Nephron (organoid): ENCODE results near the gene MGMT.
A peak's percentile ranks its signal among the peaks of the same experiment; 100 is the strongest.

Experiments
- H3K27ac Mint-ChIP-seq, 3 experiments: 2 replicates each; pipeline ENCODE4 v1.8.0; 2020; ENCODE audit warnings: mixed read lengths in 3 of 3, mild to moderate bottlenecking in 2 of 3, moderate library complexity in 1 of 3
- H3K27me3 Mint-ChIP-seq: 2 replicates; pipeline ENCODE4 v1.8.0; 2021; ENCODE audit warnings: low read depth, mild to moderate bottlenecking, moderate library complexity, mixed read lengths
- H3K36me3 Mint-ChIP-seq: 2 replicates; pipeline ENCODE4 v1.8.0; 2020; ENCODE audit warnings: low read depth, mixed read lengths
- H3K4me1 Mint-ChIP-seq: 2 replicates; pipeline ENCODE4 v1.8.0; 2020; ENCODE audit warnings: mixed read lengths
- H3K4me3 Mint-ChIP-seq, 3 experiments: 2 replicates each; pipeline ENCODE4 v1.8.0; 2020; ENCODE audit warnings: mild to moderate bottlenecking in 3 of 3, mixed read lengths in 3 of 3, moderate library complexity in 2 of 3
- H3K9me3 Mint-ChIP-seq: 2 replicates; pipeline ENCODE4 v1.8.0; 2020; ENCODE audit warnings: mixed read lengths
- TF ChIP-seq, protein P1 (sequence below), 3 experiments: fragments of 200-600 bp; sonication (generic); IDR thresholded peaks; one replicate each; pipeline ENCODE4 v1.5.0; 2021; ENCODE audit warnings: antibody characterized with exemption in 3 of 3; ENCODE audit not compliant: unreplicated experiment in 3 of 3

MGMT gene

DNA sequence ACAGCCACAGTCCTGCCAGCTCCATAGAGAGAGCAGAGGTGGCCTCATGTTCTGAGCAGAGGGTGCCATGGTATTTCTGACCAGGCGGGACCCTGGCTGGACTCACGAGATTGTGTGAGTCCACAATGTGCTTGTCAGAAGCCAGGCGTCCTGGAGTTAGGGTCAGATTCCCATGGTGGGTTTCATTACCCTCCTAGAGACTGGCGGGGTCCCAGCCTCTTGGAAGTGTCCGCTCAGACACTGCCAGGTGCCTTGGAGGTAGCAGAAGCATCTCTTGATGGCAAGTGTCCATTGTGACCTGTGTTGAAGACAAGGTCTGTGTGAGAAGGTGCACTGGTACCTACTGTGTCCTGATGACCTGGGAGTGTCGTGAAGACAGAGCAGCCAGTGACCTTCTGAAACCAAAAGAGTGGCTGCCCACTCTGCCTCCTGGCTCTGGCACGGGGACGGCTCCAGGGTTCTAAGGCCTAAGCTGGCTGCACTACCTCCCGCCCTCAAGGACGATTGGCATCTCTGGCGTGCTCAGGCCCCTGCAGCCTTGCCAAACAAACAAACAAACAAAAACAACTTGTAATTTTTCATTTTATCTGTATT, 56.8 kb downstream of the MGMT start:
- peaks cover 2% of the 10 kb centered on the region for H3K9me3 Mint-ChIP-seq
- H3K27ac Mint-ChIP-seq, result no peak overlapping the region
- no peak overlapping the region for H3K4me3 Mint-ChIP-seq
- TF ChIP-seq, protein P1, sequence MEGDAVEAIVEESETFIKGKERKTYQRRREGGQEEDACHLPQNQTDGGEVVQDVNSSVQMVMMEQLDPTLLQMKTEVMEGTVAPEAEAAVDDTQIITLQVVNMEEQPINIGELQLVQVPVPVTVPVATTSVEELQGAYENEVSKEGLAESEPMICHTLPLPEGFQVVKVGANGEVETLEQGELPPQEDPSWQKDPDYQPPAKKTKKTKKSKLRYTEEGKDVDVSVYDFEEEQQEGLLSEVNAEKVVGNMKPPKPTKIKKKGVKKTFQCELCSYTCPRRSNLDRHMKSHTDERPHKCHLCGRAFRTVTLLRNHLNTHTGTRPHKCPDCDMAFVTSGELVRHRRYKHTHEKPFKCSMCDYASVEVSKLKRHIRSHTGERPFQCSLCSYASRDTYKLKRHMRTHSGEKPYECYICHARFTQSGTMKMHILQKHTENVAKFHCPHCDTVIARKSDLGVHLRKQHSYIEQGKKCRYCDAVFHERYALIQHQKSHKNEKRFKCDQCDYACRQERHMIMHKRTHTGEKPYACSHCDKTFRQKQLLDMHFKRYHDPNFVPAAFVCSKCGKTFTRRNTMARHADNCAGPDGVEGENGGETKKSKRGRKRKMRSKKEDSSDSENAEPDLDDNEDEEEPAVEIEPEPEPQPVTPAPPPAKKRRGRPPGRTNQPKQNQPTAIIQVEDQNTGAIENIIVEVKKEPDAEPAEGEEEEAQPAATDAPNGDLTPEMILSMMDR (IDR thresholded peaks at IDR 0.05; ENCODE audit: unreplicated experiment in 3 of 3), result no peak
- H3K4me1 Mint-ChIP-seq, result peaks cover 22% of the 10 kb centered on the region
- peaks cover 7% of the 10 kb centered on the region for H3K36me3 Mint-ChIP-seq
- H3K27me3 Mint-ChIP-seq, result peaks cover 12% of the 10 kb centered on the region

DNA sequence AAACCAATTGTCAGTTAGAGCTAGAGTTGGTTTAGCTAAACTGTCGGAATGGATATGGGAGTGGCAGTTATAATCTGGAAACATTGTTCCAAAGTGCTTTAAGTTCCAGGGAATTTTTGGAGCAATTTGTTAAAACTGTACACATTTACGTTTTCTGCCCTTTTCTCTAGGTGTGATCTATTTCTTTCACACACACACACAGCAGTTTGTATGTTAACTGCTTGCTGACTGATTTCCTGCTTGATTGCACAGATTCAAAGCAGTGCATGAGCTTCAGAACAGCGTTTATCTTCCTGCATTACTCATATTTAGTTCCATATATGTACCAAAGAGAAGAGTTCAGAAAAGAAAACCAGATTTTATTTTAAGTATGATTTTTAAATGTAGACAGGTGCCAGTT, 57.9 kb downstream of the MGMT start:
- TF ChIP-seq, protein P1 (IDR thresholded peaks at IDR 0.05; ENCODE audit: unreplicated experiment in 3 of 3), result no peak
- Mint-ChIP-seq H3K36me3 (peaks cover 7% of the 10 kb centered on the region), H3K4me1 (peaks cover 12% of the 10 kb centered on the region), H3K27me3 (peaks cover 12% of the 10 kb centered on the region), H3K9me3 (no peaks in the 10 kb centered on the region), H3K27ac (peak overlapping the region in 2 of 3 experiments; percentile 6 to 26), H3K4me3 (no peak overlapping the region)

DNA sequence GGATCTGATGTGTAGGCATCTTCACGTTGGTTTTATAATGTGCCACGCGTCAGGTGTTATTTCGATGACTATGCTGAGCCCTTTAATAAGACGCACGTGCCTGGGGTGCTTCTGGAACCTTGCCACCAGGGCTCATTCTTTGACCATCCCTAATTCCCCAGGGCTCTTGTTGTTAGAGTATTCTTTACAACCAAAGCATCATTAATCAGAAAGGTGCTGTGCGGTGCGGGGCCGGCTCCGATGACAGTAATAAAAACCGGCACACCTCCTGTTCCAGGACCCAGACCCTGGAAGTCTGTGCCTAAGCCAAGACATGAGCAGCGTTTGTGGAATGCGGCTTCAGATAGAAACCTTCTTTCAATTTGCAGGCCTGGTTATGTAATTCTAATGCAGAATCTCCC, 58.4 kb downstream of the MGMT start:
- H3K4me3 Mint-ChIP-seq, result no peak overlapping the region

DNA sequence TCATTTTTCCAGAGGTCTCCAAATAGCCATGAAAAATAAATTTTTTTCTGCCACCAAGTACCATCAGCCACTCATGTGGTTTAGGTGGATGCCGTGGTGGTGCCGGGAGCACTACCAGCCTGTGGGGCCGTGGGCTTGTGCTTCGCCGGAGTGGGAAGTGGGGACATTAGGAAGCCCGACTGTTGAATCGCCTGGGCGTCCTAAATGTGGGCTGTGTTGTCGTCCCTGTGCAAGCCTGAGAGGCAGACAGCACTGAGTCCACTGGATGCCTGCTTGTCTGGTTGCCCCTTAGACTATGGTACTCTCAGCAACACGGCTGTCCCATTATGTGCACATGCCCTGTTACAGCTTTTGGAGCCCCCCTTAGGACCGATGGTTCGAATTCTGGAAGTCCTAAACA, 59.9 kb downstream of the MGMT start:
- peaks cover 21% of the 10 kb centered on the region for H3K4me1 Mint-ChIP-seq
- no peaks in the 10 kb centered on the region for H3K9me3 Mint-ChIP-seq
- peaks cover 7% of the 10 kb centered on the region for H3K36me3 Mint-ChIP-seq
- TF ChIP-seq, protein P1 (IDR thresholded peaks at IDR 0.05; ENCODE audit: unreplicated experiment in 3 of 3), result no peak
- no peak overlapping the region for H3K27ac Mint-ChIP-seq
- H3K27me3 Mint-ChIP-seq, result peaks cover 12% of the 10 kb centered on the region
- H3K4me3 Mint-ChIP-seq, result no peak overlapping the region

More for the DNA sequence above, 58.4 kb downstream of the MGMT start:
- no peaks in the 10 kb centered on the region for H3K9me3 Mint-ChIP-seq
- H3K36me3 Mint-ChIP-seq, result peaks cover 7% of the 10 kb centered on the region
- TF ChIP-seq, protein P1 (IDR thresholded peaks at IDR 0.05; ENCODE audit: unreplicated experiment in 3 of 3), result no peak
- peaks cover 12% of the 10 kb centered on the region for H3K4me1 Mint-ChIP-seq
- peak overlapping the region in 1 of 3 experiments; percentile 6 for H3K27ac Mint-ChIP-seq
- H3K27me3 Mint-ChIP-seq, result peaks cover 12% of the 10 kb centered on the region

DNA sequence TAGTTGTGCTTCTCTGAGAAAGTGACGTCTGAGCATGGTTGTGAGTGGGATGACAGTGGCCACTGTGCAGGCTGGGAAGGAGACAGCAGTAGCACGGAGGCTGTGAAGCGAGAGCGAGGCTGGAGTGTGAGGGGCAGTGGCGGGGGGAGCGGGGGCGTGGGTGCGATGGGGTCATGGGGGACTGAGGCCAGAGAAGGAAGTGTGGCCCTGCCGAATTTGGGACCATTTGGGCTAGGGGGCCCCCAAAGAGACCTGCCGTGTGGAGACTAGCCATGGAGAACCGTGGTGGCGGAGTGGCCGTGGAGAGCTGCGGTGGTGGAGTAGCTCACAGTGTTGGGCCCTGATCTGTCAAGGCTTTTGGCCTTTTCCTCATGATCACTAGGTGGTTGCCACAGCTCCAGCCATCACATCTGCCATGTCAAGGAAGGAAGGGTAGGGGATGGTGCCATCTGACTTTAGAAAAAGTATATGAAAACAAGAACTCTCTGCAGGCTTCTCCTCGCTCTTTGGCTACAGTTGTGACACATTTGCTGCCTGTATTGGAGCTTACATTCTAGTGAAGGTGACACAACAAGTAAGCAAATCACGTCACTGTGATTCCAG, 61.4 kb downstream of the MGMT start:
- Mint-ChIP-seq H3K27ac (no peak overlapping the region), H3K27me3 (peaks cover 8% of the 10 kb centered on the region)

More for the DNA sequence above, 61.4 kb downstream of the MGMT start:
- Mint-ChIP-seq H3K4me3 (no peak overlapping the region), H3K9me3 (no peaks in the 10 kb centered on the region), H3K4me1 (peaks cover 22% of the 10 kb centered on the region), H3K36me3 (peaks cover 7% of the 10 kb centered on the region)
- TF ChIP-seq, protein P1 (IDR thresholded peaks at IDR 0.05; ENCODE audit: unreplicated experiment in 3 of 3), result no peak
